ENCODE data around the gene GPR152. TPM values are rescaled to one million over a fixed set of nuclear protein-coding genes. Genes with fewer than 3 reads are reported as not detected.

GPR152 gene
- total RNA-seq, 1 donor from 2014 or later: not detected

- Mint-ChIP-seq H3K4me3 (ENCODE audit: unreplicated experiment) (no peak overlapping the region), H3K36me3 (ENCODE audit: low read depth, unreplicated experiment) (peaks cover 16% of the 10 kb centered on the region)
- DNase-seq (ENCODE audit: low spot score): no peak
Measured at GRCh38 chr11:67432655-67433349, 19.7 kb downstream of the GPR152 start.

GRCh38 chr11:67431346-67432249, 20.9 kb downstream of the GPR152 start:
- Mint-ChIP-seq H3K36me3 (ENCODE audit: low read depth, unreplicated experiment) (peaks cover 12% of the 10 kb centered on the region), H3K4me3 (ENCODE audit: unreplicated experiment) (peak overlapping the region; percentile 51), H3K27ac (ENCODE audit: unreplicated experiment) (no peak overlapping the region), H3K27me3 (ENCODE audit: unreplicated experiment) (peaks cover 13% of the 10 kb centered on the region), H3K4me1 (ENCODE audit: unreplicated experiment) (peaks cover 5% of the 10 kb centered on the region), H3K9me3 (ENCODE audit: unreplicated experiment) (no peaks in the 10 kb centered on the region)
- DNase-seq (ENCODE audit: low spot score): no peak
- no peak for TF ChIP-seq CTCF (IDR thresholded peaks at IDR 0.05; ENCODE audit: unreplicated experiment)

More at GRCh38 chr11:67432655-67433349, 19.7 kb downstream of the GPR152 start:
- TF ChIP-seq CTCF (IDR thresholded peaks at IDR 0.05; ENCODE audit: unreplicated experiment): no peak
- Mint-ChIP-seq H3K4me1 (ENCODE audit: unreplicated experiment) (peaks cover 6% of the 10 kb centered on the region), H3K27ac (ENCODE audit: unreplicated experiment) (no peak overlapping the region), H3K27me3 (ENCODE audit: unreplicated experiment) (peaks cover 10% of the 10 kb centered on the region), H3K9me3 (ENCODE audit: unreplicated experiment) (no peaks in the 10 kb centered on the region)

GRCh38 chr11:67429722-67430121, 22.8 kb downstream of the GPR152 start:
- DNase-seq (ENCODE audit: low spot score): no peak
- H3K9me3 Mint-ChIP-seq (ENCODE audit: unreplicated experiment): no peaks in the 10 kb centered on the region
- no peak overlapping the region for H3K4me3 Mint-ChIP-seq (ENCODE audit: unreplicated experiment)
- no peak overlapping the region for H3K27ac Mint-ChIP-seq (ENCODE audit: unreplicated experiment)
- H3K27me3 Mint-ChIP-seq (ENCODE audit: unreplicated experiment): peaks cover 17% of the 10 kb centered on the region
- TF ChIP-seq CTCF (IDR thresholded peaks at IDR 0.05; ENCODE audit: unreplicated experiment): no peak
- H3K4me1 Mint-ChIP-seq (ENCODE audit: unreplicated experiment): peaks cover 3% of the 10 kb centered on the region
- H3K36me3 Mint-ChIP-seq (ENCODE audit: low read depth, unreplicated experiment): peaks cover 10% of the 10 kb centered on the region

- Mint-ChIP-seq H3K4me3 (ENCODE audit: unreplicated experiment) (peak overlapping the region; percentile 99), H3K4me1 (ENCODE audit: unreplicated experiment) (peaks cover 3% of the 10 kb centered on the region), H3K9me3 (ENCODE audit: unreplicated experiment) (no peaks in the 10 kb centered on the region), H3K36me3 (ENCODE audit: low read depth, unreplicated experiment) (peaks cover 10% of the 10 kb centered on the region), H3K27ac (ENCODE audit: unreplicated experiment) (no peak overlapping the region), H3K27me3 (ENCODE audit: unreplicated experiment) (peaks cover 17% of the 10 kb centered on the region)
- no peak for TF ChIP-seq CTCF (IDR thresholded peaks at IDR 0.05; ENCODE audit: unreplicated experiment)
- DNase-seq (ENCODE audit: low spot score): no peak
Measured at GRCh38 chr11:67429038-67429668, 23.4 kb downstream of the GPR152 start.
